Measurements from ENCODE around the gene TFG.

The TFG gene

DNA sequence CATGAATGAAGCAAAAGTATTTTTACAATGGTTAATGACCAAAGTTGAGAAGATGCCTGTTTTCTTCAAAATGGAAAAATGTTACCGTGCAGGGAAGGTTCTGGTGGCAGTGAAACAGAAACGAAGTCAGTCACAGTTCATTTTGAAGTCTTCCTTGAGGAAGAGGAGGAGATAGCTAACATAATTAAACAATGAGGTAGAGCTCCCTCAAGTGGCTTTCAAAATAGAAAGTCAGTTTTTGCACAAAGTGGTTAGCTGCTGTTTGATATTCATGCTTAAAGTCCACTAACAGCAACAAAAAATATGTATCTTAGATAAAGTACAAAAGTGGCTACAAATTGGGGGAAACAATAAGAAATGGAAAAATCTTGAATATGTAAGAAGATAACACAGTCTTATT lies 87.3 kb downstream of the TFG start:
- H3K4me3 ChIP-seq (ENCODE audit: low read length) = no peak overlapping the region
- TF ChIP-seq, protein P1, sequence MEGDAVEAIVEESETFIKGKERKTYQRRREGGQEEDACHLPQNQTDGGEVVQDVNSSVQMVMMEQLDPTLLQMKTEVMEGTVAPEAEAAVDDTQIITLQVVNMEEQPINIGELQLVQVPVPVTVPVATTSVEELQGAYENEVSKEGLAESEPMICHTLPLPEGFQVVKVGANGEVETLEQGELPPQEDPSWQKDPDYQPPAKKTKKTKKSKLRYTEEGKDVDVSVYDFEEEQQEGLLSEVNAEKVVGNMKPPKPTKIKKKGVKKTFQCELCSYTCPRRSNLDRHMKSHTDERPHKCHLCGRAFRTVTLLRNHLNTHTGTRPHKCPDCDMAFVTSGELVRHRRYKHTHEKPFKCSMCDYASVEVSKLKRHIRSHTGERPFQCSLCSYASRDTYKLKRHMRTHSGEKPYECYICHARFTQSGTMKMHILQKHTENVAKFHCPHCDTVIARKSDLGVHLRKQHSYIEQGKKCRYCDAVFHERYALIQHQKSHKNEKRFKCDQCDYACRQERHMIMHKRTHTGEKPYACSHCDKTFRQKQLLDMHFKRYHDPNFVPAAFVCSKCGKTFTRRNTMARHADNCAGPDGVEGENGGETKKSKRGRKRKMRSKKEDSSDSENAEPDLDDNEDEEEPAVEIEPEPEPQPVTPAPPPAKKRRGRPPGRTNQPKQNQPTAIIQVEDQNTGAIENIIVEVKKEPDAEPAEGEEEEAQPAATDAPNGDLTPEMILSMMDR (conservative IDR thresholded peaks at IDR 0.05; ENCODE audit: low read depth, low read length) = peak; percentile 41
- DNase-seq (ENCODE audit: low read depth) = no peak

DNA sequence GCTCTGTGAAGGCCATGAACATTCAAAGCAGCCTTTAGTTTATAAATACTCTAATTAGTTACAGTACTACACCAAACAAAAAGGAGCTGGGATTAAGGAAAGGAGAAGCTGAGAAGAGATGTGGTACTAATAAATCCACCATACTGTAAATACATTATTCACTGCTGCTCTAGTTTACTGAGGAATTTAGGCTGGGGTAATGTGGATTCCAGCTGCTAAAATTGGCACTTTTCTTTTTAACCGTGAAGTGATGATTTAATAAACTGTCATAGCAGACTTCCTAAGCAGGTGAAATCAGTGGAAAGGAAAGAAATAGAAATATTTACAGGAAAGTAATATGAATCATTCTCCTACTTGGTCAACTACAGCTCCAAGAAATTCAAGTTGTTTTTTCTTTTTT lies 88.7 kb downstream of the TFG start:
- TF ChIP-seq, protein P1 (conservative IDR thresholded peaks at IDR 0.05; ENCODE audit: low read depth, low read length) = no peak
- no peak overlapping the region for H3K4me3 ChIP-seq (ENCODE audit: low read length)
- no peak for DNase-seq (ENCODE audit: low read depth)

All from retinal pigment epithelial cell (primary cell).